Right lung (tissue), 10 donors: Measurements from ENCODE around the gene SNTB2. TPM values are rescaled to one million over a fixed set of nuclear protein-coding genes. Genes with fewer than 3 reads are reported as not detected.
A peak's percentile ranks its signal among the peaks of the same experiment; 100 is the strongest.
"Not testable (repeated sequence)": the region's sequence is repeated elsewhere in the genome, so short reads cannot be mapped to it uniquely, and the experiment has no call there.

Experiments used
- DNase-seq, 2 donors: peaks; one replicate each; pipeline ENCODE4 v3.0.0-alpha.2; 2013
- long read RNA-seq, 8 donors: transcript quantifications; one replicate each; lab custom pipeline, GENCODE V29; 2026
- polyA plus RNA-seq, 5 donors: library from polyadenylated mRNA; unstranded; fragments of 120-200 nt; gene quantifications; one replicate each; pipeline versions ENCODE4 v1.2.1 to v1.2.3, GENCODE V29; 2013; ENCODE audit warnings: inconsistent platforms in 1 of 5, low replicate concordance in 1 of 5; ENCODE audit not compliant: insufficient read length in 5 of 5, insufficient read depth in 1 of 5

SNTB2 gene
- 10 to 100 TPM; 17.0 to 25.5 (median 22.1) TPM for polyA plus RNA-seq
- long read RNA-seq, donor 1, full-length matches to known transcripts = 6 of 6 reads
- long read RNA-seq, donor 1, partial matches to known transcripts = 0 of 6 reads
- long read RNA-seq, donor 1, other reads (novel, unspliced or antisense) = 0 of 6 reads
- long read RNA-seq, donor 2, full-length matches to known transcripts = 1 of 1 reads
- long read RNA-seq, donor 2, partial matches to known transcripts = 0 of 1 reads
- long read RNA-seq, donor 2, other reads (novel, unspliced or antisense) = 0 of 1 reads
- long read RNA-seq, donor 3, full-length matches to known transcripts = 4 of 4 reads
- long read RNA-seq, donor 3, partial matches to known transcripts = 0 of 4 reads
- long read RNA-seq, donor 3, other reads (novel, unspliced or antisense) = 0 of 4 reads
- long read RNA-seq, donor 4, full-length matches to known transcripts = 2 of 2 reads
- long read RNA-seq, donor 4, partial matches to known transcripts = 0 of 2 reads
- long read RNA-seq, donor 4, other reads (novel, unspliced or antisense) = 0 of 2 reads
- long read RNA-seq, donor 5, full-length matches to known transcripts = 2 of 2 reads
- long read RNA-seq, donor 5, partial matches to known transcripts = 0 of 2 reads
- long read RNA-seq, donor 5, other reads (novel, unspliced or antisense) = 0 of 2 reads
- long read RNA-seq, donor 6, full-length matches to known transcripts = 5 of 5 reads
- long read RNA-seq, donor 6, partial matches to known transcripts = 0 of 5 reads
- long read RNA-seq, donor 6, other reads (novel, unspliced or antisense) = 0 of 5 reads
- long read RNA-seq, donor 7, full-length matches to known transcripts = 9 of 9 reads
- long read RNA-seq, donor 7, partial matches to known transcripts = 0 of 9 reads
- long read RNA-seq, donor 7, other reads (novel, unspliced or antisense) = 0 of 9 reads
- long read RNA-seq, donor 8, full-length matches to known transcripts = 3 of 3 reads
- long read RNA-seq, donor 8, partial matches to known transcripts = 0 of 3 reads
- long read RNA-seq, donor 8, other reads (novel, unspliced or antisense) = 0 of 3 reads

GRCh38 chr16:69186642-69187445, at the start of gene SNTB2:
SNTB2 (plus strand) TSS chr16:69187164; CDS start chr16:69187167, 3 bp downstream.
- peak; percentile 88 for DNase-seq

- no peak for DNase-seq
Measured at GRCh38 chr16:69138608-69139007, 48.4 kb upstream of the SNTB2 start.

DNA sequence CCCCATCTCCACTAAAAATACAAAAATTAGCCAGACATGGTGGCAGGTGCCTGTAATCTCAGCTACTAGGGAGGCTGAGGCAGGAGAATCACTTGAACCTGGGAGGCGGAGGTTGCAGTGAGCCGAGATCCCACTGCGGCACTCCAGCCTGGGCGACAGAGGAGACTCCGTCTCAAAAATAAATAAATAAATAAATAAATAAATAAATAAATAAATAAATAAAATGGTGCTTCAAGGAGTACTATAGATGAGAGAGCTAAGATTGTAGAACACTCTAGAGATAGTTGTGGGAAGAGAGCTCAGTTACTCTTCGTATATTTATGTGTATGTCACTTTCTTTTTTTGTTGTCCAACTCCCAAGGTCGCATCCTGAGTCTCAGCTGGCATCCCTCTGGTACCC, 47.5 kb upstream of the SNTB2 start:
- DNase-seq = not testable (repeated sequence)

DNA sequence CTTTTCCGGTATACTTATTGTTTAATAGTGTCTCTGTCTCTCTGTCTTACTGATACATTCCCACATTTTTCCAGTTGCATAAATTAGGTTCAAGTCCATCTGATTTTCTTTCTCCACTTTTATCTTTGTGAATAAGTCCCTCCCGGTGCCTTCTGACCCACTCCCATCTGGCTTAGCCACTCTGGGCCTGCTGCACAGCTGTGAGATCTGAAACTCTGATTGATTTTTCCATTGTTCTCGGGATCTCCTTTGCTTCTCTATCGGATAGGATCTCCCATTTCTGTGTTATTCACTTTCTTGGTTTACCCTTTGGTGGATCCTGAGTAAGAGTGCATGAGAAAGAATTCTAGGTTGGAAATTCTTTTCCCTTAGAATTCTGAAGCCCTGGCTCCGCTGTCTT, 46.0 kb upstream of the SNTB2 start:
- no peak for DNase-seq

GRCh38 chr16:69141936-69142335, 45.0 kb upstream of the SNTB2 start:
- no peak for DNase-seq

DNA sequence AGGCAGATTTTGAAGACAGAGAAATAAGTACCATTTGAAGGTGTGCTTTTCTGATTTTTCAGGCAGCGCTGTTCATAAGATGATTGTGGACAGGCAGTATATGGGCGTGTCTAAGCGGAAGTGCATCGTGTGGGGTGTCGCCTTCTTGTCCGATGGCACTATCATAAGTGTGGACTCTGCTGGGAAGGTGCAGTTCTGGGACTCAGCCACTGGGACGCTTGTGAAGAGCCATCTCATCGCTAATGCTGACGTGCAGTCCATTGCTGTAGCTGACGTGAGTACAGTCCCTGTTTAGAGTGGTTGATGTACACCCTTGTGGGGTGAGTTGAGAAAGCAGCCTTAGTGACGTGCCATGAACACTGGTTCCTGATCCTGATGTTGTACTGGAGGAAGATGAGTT, 43.8 kb upstream of the SNTB2 start:
- DNase-seq = no peak

DNA sequence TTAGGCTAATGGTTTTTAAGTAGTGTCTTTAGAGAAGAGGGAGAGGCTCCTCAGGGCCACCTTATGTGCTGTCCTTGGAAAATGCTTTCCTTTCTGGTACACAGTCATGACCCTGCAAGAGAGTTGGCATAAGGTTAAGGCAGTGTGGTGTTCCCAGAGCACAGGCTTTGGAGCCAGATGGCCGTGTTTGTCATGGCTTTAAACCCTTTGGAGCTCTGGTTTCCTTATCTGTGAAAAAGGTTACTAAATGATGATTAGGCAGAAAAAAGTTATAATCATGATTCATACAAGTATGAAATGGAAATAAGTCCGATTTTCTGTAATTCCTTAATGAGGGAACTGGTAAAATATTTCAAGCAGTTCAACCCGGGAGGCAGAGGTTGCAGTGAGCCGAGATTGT, 41.3 kb upstream of the SNTB2 start:
- no peak for DNase-seq

GRCh38 chr16:69149621-69150020, 37.3 kb upstream of the SNTB2 start:
- DNase-seq = not testable (repeated sequence)

GRCh38 chr16:69150146-69150865, 36.7 kb upstream of the SNTB2 start:
- peak; percentile 63 to 82 for DNase-seq

GRCh38 chr16:69157196-69157595, 29.8 kb upstream of the SNTB2 start:
- DNase-seq = no peak

DNA sequence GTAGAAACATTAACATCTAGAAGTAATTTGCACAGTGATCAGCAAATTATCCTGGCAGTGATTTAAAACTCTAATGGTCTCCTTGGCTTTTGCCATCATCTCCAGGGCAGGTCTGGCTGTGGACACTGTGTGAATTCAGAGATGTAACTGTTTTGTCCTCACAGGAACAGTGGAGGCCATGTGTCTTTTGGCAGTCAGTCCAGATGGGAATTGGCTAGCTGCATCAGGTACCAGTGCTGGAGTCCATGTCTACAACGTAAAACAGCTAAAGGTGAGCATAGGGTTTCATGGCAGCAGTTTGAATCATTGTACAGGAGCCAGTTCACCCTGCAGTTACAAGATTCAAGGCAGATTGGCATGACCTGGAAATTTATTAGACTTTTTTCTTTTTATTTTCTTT, 26.8 kb upstream of the SNTB2 start:
- no peak for DNase-seq

DNA sequence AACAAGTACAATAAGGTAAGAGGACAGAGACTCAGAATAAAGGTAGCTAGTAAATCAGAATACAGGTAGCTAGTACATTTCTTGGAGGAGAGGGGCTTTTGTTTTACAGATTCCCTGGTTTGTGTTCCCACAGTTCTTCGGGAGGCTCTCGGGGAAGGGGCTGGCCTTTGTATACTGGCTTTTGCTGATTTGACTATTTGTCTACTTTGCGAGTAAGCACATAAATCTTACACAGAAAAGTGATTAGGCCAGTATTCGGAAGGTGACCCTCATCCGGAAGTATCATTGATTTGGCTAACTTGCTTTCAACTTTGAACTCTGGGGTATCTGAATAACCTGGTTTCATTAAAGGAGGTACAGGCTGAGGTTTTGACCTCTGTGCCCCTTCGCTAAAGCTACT, 21.4 kb upstream of the SNTB2 start:
- no peak for DNase-seq

DNA sequence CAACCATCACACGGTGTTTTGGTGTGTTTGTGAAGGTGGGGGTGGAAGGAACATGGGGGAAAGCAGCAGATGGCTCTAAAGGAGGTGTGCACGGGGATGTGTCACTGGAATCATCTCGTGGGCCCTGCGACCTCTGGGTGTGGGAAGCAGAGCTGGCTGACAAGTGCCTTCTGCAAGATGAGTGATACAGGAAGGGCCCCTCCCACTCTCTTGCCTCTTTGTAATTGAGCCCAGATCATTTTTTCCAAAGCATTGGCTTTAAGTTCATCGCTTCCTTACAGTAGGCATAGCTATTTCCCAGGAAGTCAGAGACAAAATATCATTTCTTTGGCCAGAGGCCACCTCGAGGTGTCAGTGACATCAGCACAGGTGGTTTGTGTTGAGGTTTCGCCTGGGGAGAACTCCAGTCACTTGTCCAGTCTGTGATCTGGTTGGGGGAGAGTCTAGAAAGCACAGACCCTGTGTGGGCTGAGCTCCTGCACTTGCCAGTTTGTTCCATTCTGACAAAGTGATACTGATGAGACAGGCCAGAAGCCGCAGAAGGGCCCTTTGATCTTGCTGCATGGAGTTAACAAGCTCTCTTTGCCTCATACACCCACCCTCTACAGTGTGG, 20.6 kb upstream of the SNTB2 start:
- DNase-seq = peak in 1 of 2 donors; percentile 51

DNA sequence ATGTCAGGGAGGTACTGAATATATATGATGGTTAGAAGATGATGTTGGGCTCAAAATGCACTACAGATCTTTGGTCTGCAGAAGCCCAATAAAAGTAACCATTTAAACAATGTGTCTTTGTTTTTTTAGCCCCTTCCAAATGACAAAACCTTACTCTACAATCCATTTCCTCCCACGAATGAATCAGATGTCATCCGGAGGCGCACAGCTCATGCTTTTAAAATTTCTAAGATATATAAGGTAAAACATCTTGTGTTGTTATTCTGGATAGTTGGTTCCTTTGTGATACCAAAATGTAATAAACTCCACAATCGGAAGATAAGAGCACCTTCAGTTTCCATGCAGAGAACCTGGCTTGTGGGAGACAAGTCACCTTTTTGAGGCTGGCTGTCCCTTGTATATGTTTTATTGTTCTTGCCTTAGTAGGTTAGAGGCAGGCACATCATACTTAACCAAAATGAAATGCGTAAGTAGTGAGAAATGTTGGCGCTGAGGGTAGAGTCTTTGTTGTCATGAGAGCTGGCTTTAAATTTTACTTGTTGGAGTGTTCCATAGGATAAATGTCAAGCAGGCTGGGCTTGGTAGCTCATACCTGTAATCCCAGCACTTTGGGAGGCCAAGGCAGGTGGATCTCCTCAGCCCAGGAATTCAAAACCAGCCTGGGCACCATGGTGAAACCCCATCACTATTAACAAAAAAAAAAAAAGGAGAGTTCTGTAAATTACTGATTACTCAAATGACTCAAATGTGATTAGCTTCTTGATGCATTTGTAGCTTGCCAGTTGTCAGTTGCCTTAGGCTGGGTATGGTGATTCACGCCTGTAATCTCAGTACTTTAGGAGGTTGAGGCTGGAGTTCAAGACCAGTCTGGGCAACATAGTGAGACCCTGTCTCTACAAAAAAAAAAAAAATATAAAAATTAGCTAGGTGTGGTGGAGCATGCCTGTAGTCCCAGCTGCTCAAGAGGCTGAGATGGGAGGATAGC, 19.7 kb upstream of the SNTB2 start:
- DNase-seq = no peak

- no peak for DNase-seq
Measured at GRCh38 chr16:69169051-69169450, 17.9 kb upstream of the SNTB2 start.

DNA sequence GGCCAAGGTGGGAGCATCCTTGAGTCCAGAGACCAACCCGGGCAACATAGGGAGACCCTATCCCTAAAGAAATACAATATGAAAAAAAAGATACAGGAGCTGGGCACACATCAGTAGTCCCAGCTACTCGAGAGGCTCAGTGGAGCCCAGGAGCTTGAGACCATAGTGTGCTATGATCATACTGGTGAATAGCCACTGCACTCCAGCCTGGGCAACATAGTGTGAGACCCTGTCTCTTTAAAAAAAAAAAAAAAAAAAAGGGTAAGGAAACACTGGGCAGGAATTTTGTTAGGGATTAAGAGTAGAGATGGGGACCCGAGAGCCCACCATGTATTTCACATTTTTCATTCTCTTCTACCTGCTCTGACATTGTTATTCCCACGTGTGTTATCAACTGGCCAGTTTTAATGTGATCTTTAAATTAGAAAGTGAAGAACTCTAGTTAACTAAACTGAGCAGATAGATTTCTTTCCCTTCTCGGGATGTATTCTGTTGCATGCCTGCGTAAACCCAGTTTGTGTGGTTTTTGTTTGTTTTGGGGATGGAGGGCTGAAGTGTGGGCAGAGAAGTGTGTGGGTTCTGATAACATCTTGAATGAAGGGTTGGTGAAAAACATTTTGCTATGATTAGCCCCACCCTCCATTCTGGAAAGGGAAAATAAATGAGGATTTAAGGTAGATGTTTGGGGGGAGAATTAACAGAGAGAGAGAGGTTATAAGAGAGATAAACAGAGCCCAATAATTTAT, 17.2 kb upstream of the SNTB2 start:
- DNase-seq = no peak

DNA sequence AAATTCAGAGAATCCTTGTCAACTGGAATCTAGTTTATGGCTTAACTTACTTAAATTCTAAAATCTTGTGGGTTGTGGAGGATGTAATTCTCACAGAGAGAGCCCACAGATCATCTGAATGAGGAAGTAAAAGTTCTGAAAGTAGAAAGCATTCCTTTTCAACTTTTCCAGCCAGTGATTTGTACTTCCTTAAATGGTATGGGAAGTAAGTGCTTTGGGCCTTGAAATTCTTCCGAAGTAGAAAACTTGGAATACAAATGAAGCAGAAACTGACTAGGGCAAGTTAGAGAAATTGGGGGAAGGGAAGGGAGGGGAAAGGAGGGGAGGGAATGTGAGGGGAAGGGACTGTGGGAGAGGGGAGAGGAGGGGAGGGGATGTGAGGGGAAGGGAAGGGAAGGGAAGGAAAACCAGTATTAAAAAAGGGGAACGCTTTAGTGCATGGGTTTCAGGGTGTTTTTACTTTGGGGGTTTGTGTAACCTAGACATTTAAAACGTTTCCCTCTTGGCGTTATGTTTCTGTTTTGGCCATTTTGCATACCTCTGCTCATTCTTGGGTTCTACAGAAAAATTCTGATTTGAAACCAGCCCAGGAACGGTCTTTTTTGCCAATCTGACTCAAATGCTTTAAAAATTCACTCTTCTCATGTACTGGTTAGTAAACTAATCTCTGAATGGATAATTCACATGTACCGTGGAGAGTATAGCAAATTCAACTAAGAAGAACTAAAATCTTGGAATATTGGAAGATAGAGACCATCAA, 15.5 kb upstream of the SNTB2 start:
- no peak for DNase-seq
